NOMO-1 treated with DMSO at 0.1 percent for 48 hours (cell line): ENCODE measurements around the gene RALGPS1.

Source experiments
- DNase-seq: peaks from one replicate; lab custom pipeline; 2025; ENCODE audit not compliant: unreplicated experiment; lab: John Stamatoyannopoulos, UW

Gene RALGPS1

DNA sequence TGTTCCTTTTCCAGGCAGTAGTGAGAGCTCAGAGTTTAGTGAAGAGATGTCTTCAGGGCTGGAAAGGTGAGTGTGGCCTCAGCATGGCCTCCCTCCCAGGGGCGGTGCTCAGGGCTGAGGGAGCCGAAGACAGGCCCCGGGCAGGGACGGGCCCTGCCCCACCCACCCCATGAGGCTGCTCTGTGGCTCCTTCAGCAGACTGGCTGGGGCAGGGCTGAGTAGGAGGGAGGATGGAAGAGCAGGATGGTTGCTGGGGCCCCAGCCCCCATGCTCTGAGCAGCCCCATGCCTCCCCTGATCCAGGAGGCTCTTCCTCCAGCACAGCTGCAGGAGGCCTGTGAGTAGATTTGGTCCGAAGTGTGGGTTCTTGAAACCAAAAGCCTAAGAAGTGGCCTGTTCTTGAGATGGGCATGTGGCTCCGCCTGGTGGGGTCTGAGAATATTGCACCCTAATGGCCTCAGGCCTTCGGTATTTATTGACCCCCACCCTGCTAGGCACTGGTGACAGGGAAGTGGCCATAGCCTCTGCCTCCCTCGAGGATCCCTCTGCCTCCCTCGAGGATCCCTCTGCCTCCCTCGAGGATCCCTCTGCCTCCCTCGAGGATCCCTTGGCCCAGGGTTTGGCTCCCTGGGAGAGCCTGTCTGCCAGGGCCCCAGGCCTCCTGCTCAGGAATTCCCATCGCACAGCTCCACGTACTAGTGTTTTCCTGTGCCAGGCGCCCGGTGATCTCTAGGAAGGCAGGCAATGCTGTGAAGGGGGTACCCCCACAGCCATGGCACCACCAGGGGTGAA is 284.6 kb downstream of the RALGPS1 start:
- peak; percentile 73 for DNase-seq

DNA sequence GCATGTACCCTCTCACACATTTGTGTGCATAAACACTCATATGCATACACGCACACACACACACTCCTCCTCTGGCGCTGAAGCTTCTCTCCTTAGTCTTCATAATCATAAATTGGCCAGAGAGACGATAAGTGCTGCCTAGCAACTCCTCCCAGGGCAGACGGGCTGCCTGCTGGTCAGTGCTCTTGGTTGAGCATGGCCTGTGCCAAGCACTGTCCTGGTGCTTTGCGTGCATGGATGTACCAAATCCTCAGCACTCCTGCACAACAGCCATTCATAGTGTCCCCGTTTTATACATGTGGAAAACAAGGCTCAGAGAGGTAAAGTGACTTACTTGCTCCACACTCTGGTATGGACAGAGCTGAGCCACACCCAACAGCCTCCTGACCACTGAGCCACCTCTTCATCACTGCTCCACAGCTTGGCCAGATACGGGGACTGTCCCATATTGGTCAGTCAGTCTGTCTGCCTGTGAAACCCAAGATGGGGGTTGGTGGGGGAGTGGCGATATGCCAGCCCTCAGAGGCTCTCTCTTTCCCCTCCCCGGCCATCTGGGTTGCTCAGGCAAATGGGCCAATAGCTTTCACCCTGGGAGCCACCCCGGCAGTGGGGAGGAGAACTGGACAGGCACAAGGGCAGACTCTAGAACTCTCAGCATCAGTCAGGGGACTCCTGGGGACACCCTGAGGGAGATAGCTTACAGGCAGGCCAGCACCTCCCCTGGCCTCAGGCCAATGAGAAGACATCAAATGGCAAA is 285.7 kb downstream of the RALGPS1 start:
- DNase-seq, result no peak

DNA sequence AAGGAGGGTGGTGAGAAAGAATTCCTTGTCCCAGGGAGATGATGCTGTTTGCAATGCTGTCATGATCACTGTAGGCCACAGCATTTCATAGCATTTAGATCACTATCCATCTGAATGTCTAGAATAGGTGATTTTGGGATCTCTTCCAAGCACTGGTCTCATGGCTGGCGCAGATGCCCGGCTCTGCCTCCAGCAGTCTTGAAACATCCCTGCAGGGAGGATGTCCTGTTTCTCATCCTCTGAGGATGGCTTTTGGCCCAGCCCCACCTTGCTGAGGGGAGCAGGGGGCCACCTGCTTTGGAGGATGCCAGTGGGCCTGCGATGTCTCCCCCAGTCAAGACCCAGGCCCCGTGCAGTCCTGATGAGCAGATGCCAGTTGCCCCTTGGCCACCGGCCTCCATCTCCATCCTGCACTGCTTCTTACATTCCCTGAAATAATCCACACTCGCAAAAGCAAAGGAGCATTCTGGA is 286.5 kb downstream of the RALGPS1 start:
- no peak for DNase-seq

DNA sequence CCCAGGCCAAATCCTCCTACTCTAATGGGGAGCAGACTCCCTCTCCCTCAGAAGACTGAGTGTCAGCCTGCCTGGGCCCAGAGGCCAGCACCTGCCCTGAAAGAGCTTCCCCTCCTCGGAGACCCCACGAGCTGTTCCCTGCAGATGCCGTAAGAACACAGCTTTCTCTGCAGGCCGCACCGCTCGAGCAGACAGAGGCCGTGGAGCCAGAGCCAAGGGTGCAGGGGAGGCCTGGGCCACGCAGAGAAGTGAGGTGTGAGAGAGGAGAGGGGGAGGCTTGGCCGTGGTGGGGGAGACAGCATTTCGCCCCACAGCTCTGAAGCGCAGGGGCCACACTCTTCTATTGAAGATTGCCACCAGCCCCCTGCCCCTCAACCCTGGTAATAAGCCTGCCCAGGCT is 287.1 kb downstream of the RALGPS1 start:
- DNase-seq, result no peak

DNA sequence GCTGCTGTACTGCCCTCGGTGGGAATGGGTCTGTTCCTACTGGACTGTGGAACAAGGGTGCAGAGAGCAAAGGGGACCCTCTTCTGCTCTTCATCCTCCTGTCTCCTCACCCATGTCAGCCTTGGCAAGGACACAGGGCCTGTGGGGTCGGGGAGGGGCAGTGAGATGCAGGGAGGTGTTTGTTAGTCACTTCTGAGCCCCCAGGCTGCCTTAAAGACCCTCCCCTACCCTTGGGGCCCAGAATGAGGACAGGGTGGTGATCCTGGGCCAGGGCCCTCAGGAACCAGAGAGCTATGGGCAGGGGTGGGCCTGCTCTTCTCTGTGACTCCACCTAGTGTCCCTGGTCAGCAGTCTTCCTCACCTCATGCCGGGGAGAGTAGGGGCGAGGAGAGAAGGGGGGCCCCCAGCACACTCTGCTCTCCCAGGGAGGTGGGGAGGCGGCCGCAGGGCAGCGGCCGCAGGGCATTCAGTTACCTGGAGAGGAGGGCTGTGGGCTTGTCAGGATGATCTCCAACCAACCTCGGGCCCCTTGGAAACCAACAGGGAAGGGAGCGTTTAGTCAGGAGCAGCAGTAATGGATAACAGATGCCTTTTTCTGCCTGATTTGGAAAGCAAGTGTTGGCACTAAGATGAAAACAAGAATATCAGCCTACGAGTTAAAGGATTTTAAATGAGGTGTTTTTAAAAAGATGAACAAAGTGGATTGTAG is 288.0 kb downstream of the RALGPS1 start:
- DNase-seq, result no peak

DNA sequence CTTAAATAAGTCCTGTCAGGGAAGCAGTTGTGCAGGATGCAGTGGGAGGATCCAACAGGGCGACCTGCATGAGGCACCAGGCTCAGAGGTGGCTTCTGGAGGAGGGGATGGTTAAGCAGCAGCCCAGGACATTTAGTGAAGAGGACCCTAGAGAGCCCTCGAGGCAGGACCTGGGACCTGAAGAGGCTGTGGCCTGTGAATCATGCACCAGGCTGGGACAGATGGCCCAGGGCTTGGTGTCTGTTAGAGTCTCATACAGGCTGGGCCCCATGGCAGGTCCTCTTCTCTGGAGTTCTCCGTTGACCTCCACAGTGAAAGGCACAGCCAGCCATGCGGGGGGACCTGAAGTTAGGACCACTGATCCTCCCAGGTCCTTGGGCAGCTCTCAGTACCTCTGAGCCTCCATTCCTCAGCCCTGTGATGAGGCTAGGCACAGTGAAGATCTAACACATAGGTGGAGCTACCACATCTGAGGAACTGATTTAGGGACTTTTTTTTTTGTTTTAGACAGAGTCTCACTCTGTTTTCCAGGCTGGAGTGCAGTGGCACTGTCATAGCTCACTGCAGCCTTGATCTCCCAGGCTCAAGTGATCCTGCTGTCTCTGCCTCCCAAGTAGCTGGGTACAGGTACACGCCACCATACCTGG is 289.2 kb downstream of the RALGPS1 start:
- no peak for DNase-seq

DNA sequence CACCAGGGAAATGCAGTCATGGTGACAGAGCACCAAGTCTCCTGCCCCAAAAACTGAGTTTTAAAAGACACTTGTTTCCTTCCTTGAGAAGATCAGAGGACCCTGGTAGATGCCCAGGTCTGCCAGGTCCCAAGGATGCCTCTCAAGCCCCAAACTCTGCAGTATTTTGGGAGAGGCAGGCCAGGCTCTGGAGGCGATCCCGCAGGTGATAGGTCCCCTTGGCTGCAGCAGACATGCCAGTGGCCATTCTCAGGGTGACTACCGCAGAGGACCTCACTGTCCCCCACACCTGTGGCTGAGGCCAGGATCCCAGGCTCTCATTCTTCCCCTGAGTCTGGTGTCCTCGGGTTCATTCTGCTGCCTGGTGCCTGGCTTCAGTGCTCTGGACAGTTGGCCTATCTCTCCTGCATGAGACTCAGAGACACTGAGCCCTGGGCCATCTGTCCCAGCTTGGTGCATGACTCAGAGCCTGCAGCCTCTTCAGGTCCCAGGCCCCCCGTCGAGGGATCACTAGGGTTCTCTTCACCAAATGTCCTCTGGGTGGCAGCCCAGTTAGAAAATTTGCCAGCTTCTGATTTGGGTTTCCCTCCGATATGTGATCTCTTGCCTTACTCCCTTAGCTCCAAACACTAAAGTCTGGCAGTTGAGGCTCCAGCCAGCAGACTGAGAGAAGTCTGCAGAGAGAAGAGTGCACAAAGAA is 290.3 kb downstream of the RALGPS1 start:
- DNase-seq, result no peak

DNA sequence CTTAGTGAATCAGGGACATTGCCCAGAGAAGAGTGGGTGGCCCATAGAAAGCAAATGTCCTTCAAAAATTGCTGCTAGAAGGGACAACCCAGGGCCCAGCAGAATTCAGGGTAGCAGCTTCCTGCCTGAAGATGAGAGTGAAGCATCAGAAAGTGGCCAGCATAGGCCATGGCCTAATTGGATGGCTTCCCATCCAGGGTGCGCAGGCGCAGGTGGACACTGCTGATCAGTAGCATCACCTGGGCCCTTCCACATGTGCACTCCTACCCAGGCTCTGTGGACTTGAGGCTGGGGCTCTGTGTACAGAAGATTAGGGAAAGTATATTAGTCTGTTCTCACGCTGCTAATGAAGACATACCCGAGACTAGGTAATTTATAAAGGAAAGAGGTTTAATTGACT is 291.4 kb downstream of the RALGPS1 start:
- no peak for DNase-seq

DNA sequence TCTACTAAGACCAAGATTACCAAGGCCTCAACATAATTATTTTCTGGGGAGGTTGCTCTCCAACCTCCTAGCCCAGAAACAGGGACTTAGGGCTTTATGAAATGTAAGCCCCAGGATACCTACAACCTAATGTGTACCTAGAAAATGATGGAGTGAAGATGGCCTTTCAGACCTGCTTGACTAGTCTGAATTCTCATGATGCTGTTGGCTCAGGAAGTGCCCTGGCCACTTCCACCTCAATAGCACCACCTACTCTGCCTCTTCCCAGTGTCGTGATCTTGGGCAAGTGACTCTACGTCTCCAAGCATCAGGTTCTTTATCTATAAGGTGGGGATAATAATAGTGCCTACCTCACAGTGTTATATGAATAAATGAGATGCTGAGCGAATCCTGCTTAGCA is 292.1 kb downstream of the RALGPS1 start:
- DNase-seq, result no peak

DNA sequence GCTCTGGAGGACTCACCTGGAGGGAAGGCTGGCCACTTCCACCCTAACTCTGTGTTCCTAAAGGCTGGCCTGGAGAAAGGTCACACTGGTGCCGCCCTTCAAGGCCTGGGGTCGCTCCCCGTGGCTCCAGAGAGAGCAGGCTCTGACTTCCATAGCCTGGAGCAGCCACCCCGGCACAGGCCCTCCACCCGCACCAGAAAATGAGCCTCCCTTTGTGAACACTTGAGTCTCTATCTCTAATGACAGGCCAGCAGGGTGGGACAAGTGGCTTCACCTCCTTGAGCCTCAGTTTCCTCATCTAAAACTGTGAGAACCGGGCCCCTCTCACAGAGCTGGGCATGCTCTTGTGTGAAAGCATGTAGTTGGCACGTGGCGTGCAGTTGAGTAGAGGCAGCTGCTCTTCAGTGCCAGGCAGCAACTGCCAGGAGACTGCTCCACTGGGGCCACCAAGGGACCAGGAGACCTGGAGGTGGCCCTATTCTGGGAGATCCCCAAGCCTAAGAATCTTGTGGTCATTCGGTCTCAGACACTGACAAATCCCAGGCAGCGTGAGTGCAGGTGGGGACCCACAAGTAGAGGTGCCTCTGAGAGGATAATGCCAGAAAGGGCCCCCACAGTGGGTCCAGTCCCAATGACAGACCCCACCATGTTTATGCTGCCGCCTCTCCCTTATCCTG is 293.3 kb downstream of the RALGPS1 start:
- no peak for DNase-seq

DNA sequence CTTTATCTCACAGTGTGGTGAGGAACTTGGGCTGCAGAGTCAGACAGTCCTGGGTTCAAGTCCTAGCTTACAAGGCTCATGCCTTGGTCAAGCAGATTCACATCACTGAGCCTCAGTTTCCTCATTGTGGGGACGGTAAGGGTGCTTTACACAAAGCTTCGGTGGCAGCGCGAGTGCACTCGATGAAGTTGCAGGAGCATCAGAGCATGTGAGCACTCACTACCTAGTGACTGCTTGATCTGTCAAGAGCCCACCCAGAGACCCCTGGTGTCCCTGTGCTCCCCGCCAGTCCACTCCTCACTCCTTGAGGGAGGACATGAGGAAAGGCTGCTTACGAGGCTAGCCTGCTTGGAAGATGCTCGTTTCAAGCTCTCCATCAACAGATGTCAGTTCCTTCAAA is 293.8 kb downstream of the RALGPS1 start:
- no peak for DNase-seq

DNA sequence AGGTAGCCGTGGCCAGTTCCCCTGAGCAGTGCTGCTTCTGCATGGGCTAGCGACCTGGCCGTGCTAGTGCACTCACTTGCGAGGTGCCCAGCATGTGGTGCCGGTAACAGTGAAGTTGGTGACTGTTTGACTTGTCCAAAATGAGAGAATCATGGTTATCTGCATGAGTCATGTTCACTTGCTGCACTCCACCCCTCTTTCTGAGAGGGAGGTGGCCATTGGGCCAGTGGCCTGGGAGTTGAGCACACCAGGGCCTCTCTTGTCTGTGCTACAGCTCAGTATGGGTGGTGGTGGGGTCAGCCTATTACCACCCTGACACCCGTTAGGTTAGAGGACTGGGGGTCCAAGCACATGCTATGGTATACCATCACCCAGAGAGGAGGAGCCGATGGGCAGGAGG is 294.6 kb downstream of the RALGPS1 start:
- DNase-seq, result no peak

DNA sequence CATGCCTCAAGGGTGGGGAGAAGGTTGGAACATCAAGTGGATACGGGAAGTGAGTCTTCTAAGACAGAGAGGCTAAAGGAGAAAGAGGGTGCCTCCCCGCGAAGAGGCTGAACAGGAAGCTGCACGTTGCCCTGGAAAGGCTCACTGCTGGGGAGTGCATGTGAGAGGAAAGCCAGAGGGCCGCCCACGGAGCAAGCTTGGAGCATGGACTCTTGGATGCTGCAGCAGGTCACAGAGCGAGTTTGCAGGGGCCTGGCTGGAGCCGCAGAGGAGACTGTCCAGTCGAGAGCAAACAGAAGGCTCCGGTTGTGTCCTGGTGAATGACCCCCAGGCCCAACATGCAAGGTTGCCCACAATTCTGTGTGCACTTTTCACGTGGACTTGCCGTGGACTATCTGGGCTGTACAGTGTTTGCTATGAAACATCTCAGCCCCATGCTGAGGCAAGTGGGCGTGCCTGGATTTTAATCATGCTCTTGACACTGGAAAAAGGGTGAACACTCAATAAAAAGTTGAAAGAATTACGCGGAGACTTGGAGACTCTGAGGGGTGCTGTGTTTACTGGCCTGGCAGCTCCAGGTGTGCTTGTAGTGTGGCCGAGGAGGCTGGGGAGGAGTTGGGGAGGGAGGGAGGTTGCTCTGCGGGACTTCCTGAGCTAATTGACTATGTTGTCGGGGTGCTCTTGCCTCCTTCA is 295.5 kb downstream of the RALGPS1 start:
- no peak for DNase-seq

DNA sequence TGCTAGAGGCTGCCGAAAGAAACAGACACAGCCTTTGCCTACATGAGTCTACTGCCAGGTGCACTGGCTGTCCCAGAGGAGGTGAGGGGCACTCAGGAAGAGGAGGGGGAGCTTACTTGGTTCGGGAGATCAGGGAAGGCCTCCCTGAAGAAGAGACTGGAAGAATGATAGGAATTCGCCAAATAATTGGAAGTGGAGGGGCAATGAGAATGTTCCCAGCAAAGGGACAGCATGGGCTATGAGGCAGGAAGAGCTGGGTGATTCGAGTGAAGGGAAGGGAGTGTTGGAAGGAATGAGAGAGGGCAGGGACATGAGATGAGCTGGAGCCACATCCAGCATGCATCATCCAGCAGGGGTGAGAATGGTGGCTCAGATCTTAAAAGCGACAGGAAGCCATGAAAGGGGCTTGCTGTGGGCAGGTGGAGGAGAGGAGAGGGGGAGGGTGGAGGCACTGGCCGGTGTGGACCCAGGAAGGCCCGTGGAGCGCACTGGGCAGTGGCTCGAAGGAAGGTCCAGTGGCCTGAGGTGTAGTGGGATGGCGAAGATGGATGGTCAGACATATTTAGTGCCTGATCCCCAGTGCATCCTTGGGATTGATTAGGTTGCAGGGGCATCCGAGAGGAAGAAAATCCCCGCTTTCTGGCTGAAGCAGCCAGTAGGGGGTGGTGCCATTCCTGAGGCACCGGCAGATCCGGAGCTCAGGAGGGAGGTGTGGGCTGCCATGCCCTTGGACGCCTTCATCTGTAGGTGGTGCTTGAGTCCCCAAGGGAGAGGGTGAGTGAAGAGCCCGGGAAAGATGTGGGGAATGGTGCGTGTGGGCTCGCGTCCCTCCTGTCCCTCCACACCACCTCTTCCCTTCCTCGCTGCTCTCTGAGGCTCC is 296.5 kb downstream of the RALGPS1 start:
- no peak for DNase-seq

DNA sequence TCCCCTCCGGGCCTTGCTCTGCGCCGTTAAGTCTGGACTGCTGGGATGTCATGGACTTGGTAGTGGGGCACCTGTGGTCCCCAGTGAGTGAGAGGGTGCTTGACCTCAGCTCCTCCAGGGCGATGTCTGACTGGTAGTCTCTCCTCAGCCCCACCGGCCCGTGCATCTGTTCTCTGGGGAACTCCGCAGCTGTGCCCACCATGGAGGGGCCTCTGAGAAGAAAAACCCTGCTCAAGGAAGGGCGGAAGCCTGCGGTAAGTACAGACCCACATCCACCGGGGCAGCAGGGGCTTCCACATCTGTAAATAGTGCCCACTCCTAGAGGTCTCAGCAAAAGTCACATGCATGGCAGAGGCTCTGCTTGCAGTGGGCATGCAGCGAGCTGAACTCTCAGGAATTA is 297.4 kb downstream of the RALGPS1 start:
- DNase-seq, result no peak

DNA sequence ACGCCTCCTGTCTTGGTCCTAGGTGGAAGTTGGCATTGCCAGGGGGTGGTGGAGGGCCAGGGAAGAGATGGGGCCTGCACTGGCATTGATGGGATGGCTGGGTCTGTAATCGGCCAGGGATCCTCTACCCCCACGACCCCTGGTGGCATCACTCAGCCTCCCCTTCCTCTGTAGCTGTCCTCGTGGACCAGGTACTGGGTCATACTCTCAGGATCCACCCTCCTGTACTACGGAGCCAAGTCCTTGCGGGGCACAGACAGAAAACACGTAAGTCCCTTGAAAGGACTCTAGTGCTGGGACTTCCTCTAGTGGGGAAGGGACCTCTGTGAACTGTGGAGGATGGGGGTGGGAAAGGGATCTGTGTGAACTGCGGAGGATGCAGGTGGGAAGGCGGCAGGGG is 297.9 kb downstream of the RALGPS1 start:
- DNase-seq, result no peak

DNA sequence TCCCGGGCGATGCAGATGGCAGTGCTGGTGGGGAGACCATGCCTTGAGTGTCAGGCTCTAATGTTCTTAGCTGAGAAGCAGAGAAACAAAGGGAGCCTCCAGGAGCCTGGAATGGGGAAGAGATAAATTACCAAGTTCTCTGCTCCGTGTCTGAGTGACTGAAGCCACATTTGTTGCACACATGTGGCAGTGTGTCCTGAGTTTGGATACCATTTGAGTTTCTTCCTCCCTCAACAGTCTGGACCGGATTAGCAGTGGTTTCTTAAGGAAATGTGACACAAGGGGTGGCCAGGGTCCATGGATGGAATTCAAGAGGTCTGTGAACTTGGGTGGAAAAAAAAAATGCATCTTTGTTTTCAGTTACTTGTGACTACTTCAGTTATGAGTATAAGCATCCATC is 299.3 kb downstream of the RALGPS1 start:
- DNase-seq, result no peak

DNA sequence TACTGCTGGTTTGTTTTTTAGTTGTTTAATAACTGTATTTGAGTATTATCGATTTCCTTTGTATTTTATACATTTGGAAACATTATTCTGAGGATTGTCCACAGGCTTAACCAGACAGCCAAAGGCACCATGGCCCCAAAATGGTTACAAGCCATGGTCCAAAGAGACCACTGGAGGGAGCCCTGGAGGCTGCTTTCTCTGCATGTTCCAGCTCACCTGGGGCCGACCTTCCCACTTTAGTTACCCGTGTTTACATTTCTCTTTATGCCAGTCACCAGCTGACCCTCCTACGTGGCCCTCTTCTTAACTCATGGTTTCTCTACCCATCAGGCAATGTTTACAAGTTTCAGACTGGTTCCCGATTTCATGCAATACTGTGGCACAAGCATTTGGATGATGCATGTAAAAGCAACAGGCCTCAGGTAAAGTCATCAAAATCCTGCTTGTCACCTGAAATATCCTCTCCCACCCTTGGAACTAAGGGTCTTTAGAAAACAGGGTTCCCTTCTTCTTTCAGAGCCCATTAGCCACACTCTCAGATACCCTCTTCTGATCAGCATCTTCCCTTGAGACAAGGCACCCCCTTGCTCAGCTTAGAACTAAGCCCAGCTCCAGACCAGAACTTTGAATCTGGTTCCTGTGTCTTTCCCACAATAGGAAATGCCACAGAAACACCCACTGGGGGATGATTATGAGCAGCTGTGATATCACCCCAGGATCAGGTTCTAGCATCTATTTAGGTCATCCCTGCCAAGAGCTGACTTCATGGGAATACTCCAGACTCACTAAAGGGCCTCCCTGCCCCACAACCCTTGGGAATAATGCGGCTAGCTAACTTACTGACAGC is 300.1 kb downstream of the RALGPS1 start:
- DNase-seq, result peak; percentile 20
